NCI-H345 (cell line): ENCODE results near the gene LPP.

Source experiments
- DNase-seq: peaks from one replicate; lab custom pipeline; 2025; lab: John Stamatoyannopoulos, UW

The LPP gene

DNA sequence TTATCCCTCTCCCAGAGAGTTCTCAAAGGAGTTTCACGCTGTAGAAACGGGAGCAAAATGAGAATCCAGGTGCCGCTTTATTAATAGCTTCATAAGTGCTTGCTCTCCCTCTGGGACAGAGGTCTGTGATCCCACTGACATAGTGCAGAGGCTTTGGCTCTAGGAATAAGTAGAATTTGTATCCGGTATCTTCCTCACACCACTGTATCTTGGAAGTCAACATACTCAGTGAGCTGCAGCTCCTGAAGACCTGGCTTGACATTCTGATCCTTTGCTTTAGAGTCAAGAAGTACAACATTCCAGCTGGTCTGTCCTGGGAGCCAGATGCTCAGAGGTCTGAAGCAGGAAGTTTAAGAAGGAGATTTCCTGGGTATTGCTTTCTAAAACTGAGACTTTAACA lies 323.0 kb downstream of the LPP start:
- DNase-seq: no peak

DNA sequence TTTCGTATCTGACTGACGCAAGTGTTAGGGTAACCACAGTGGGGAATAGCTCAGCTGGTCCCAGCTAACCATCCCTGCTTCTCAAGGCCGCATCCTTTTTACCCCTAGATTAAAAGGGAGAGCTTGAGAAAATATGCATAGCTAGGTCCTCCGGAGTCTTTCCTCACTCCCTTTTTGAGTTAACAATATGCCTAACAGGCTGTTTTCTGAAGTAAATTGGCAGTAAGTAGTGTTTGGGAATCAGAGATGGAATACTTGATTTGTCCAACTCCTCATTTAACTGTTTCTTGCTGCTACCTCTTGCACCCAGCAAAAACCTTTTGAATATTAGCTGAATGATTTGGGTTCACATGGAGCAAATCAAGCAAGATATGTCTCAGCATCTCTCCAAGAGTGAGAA lies 326.1 kb downstream of the LPP start:
- DNase-seq: no peak

- no peak for DNase-seq
These were observed 329.0 kb downstream of the LPP start for GRCh38 chr3:188482929-188483328.

DNA sequence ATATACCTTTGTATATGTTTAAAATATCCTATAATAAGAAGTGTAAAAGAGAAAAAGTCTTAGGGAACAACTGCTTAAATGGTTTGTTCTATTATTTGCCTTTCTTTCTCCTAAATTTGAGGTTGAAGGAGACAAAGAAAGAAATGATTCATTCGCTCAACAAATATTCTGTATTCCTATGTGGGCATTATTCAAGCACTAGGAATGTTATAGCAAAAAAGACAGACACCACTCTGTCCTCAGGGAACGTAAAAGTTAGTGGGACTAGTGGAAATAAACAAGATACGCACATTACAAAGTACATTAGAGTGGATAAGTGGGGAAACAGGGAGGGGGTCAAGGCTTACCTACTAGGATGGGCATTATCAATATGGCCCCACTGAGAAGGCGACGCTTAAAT lies 332.2 kb downstream of the LPP start:
- no peak for DNase-seq

- no peak for DNase-seq
These were observed 333.0 kb downstream of the LPP start for GRCh38 chr3:188486952-188487351.

GRCh38 chr3:188487652-188488051 lies 333.7 kb downstream of the LPP start:
- no peak for DNase-seq

DNA sequence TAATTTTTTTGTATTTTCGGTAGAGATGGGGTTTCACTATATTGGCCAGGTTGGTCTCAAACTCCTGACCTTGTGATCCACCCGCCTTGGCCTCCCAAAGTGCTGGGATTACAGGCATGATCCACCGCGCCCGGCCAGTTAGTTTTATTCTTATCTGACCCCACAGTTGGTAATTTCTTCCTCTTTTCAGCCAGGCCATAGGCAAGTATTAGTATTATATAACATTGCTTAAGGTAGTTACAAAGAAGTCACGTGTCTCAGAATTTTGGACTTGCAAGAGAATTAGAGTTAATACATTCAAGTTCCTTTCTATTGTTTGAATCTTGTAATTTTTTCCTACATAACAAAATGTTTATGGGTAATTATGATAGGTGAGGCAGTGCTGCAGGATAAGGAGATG lies 334.8 kb downstream of the LPP start:
- no peak for DNase-seq

- no peak for DNase-seq
These were observed 335.9 kb downstream of the LPP start for GRCh38 chr3:188489639-188490405.

DNA sequence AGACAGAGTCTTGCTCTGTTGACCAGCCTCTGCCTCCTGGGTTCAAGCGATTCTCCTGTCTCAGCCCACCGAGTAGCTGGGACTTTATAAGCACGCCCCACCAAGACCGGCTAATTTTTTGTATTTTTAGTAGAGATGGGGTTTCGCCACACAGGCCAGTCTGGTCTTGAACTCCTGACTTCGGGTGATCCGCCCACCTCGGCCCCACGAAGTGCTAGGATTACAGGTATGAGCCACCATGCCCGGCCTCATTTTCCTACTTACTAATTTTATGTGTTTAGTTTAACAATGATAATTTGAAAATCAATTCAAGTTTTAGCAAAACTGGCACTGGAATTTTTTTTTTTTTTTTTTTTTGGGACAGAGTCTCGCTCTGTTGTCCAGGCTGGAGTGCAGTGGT lies 336.5 kb downstream of the LPP start:
- DNase-seq: no peak

DNA sequence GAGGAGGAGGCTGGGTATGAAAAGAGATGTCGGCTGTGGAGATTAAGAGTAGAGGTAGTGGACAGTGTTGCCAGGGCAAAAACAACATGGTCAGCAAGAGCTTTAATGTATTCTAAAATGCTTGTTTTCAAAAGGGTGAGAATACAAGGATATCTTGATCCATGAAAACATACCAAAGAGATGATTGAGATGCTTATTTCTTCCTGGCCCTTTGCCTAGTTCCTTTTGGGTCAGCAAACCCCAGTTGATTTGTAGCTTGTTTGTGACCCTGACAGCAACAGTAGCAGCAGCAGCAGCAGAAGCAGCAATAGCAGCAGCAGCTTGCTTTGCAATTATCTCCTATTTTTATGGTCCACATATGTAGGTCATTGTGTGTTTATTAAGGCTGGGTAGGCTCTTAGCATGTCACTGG lies 337.3 kb downstream of the LPP start:
- no peak for DNase-seq

DNA sequence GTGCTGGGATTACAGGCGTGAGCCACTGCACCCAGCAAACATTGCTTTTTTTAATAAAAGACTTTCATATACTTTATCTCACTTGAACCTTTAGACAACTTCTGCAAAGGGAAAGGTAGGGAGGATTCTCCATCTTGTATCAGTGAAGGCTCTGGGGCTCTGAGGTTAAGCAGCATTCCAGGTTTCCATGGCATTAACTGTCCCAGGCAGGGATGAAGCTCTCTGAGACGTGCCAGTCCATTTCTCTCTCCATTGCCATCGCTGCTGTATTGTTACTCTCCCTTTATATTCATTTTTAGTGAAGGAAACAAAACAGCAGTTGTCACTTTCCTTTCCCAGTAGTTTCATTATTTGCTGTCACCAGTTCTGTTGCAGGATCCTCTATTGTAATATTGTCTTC lies 342.4 kb downstream of the LPP start:
- no peak for DNase-seq

GRCh38 chr3:188497021-188497420 lies 343.1 kb downstream of the LPP start:
- no peak for DNase-seq

GRCh38 chr3:188503647-188504046 lies 349.7 kb downstream of the LPP start:
- no peak for DNase-seq

GRCh38 chr3:188505151-188505550 lies 351.2 kb downstream of the LPP start:
- no peak for DNase-seq

- DNase-seq: no peak
These were observed 352.0 kb downstream of the LPP start for GRCh38 chr3:188505911-188506310.

GRCh38 chr3:188506446-188506845 lies 352.5 kb downstream of the LPP start:
- no peak for DNase-seq

DNA sequence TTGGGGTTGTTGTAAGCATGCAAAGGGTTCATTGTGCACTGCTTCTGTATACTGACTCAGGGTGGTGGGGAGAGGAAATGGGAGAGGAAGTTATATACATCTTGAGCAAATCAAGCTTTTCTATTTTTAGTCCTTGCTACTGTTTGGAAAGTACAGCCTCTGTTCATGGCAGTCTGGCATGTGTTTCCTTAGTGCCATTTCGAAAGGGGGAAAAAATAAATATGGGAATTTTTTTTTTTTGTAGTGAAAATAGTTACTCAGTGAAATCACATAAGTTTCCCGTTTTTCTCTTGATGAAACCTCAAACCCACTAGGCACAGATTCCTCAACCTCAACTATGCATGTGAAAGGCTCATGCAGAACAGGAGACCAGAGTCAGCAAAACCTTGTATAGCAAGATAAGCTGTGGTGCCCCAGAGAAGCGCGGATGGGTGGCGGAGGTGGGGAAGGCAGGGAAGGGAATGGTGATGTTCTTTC lies 353.3 kb downstream of the LPP start:
- DNase-seq: no peak

- DNase-seq: no peak
These were observed 354.5 kb downstream of the LPP start for GRCh38 chr3:188508454-188508853.

DNA sequence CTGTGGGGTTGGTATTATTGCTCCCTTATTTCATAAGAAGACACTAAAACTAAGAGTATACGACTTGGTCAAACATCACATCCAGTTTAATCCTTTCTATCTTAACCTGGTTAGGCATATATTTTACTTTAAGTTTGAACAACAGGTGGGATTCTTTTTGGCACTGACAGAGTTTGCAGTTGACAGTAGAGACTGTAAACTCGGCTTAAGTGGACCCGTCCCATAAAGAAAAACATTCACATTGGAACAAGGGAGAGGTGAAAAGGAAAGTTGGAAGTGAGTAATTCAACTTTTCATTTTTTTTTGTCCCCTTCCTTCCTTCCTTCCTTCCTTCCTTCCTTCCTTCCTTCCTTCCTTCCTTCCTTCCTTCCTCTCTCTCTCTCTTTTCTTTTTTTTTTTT lies 355.4 kb downstream of the LPP start:
- no peak for DNase-seq

GRCh38 chr3:188510366-188510765 lies 356.4 kb downstream of the LPP start:
- no peak for DNase-seq

DNA sequence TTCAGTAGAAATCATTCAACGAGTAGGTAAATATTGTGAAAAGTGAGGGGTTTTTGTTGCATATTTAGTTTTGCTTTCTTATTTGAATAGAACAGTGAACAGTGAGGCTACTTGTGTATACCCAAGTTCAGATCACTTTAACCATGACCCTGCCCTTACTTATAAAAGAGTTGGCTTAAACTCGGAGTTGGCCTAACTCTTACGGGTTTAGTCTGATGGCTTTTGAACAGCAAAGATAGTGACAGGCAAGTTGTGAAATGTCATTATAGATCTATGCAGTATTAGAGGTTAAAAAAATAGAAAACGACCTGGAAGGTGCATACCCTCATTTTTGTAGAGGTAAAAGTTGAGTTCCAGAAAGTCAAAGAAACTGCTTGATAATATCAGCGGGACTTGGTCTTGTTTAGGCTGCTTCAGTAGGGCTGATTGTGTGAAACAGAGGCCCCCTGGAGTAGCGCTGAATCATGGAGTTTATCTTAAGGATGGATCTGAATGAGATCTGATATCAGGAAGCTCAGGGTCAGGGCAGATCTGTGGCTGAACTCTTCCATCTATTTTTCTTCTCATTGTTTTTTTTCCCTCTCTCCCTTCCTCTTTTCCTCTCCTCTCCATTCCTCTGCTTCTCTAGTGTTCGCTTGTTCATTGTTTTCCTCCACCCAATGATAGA lies 359.8 kb downstream of the LPP start:
- no peak for DNase-seq

GRCh38 chr3:188516515-188516914 lies 362.6 kb downstream of the LPP start:
- DNase-seq: no peak

- no peak for DNase-seq
These were observed 364.5 kb downstream of the LPP start for GRCh38 chr3:188518416-188518815.
